Neuronal stem cell (in vitro differentiated cells): ENCODE measurements around the gene LRRN4.

ENCODE experiments used
- DNase-seq: peaks from one replicate; pipeline ENCODE4 v3.0.0-alpha.2; 2013; ENCODE audit warnings: low spot score
- H2AFZ ChIP-seq: one replicate; pipeline ENCODE4 v1.6.1; 2013; ENCODE audit warnings: mild to moderate bottlenecking, low read length, inconsistent platforms
- H2AK5ac ChIP-seq: 2 replicates; pipeline ENCODE4 v1.6.1; 2013; ENCODE audit warnings: low read depth, mild to moderate bottlenecking, inconsistent platforms, low read length, moderate library complexity, mixed read lengths
- H2BK120ac ChIP-seq: 2 replicates; pipeline ENCODE4 v1.6.1; 2013; ENCODE audit warnings: low read depth, mild to moderate bottlenecking, inconsistent platforms, low read length, moderate library complexity, mixed read lengths
- H2BK12ac ChIP-seq: one replicate; pipeline ENCODE4 v1.6.1; 2013; ENCODE audit warnings: low read length, inconsistent platforms
- H2BK15ac ChIP-seq: 2 replicates; pipeline ENCODE4 v1.6.1; 2013; ENCODE audit warnings: mild to moderate bottlenecking, low read length, inconsistent platforms, mixed read lengths
- H2BK5ac ChIP-seq: one replicate; pipeline ENCODE4 v1.6.1; 2013; ENCODE audit warnings: inconsistent platforms, mild to moderate bottlenecking, low read length, moderate library complexity
- H3K14ac ChIP-seq: one replicate; pipeline ENCODE4 v1.6.1; 2013; ENCODE audit warnings: low read length, inconsistent platforms
- H3K18ac ChIP-seq: 2 replicates; pipeline ENCODE4 v1.6.1; 2013; ENCODE audit warnings: low read length, inconsistent platforms
- H3K23ac ChIP-seq: 2 replicates; pipeline ENCODE4 v1.6.1; 2013; ENCODE audit warnings: low read depth, mild to moderate bottlenecking, mixed read lengths, low read length, inconsistent platforms; ENCODE audit not compliant: poor library complexity
- H3K27ac ChIP-seq: replicated peaks from 3 replicates; pipeline ENCODE4 v1.5.1; 2013; ENCODE audit warnings: low read length, inconsistent platforms
- H3K27me3 ChIP-seq, 3 experiments: 2 replicates each; pipeline ENCODE4 v1.6.1; 2013; ENCODE audit warnings: low read length in 3 of 3, mild to moderate bottlenecking in 2 of 3, inconsistent platforms in 1 of 3, low read depth in 1 of 3, mixed read lengths in 1 of 3, moderate library complexity in 1 of 3; ENCODE audit not compliant: control insufficient read depth in 3 of 3, insufficient read depth in 3 of 3
- H3K36me3 ChIP-seq, 2 donors: replicated peaks in 1 of 2; 2 replicates each; pipeline ENCODE4 v1.6.1; 2013; ENCODE audit warnings: low read length in 2 of 2; ENCODE audit not compliant: control insufficient read depth in 2 of 2, insufficient read depth in 2 of 2
- H3K4ac ChIP-seq: 2 replicates; pipeline ENCODE4 v1.6.1; 2013; ENCODE audit warnings: inconsistent platforms, mild to moderate bottlenecking, low read length, moderate library complexity
- H3K4me1 ChIP-seq, 2 donors: 1 replicate in 1 of 2; 2 replicates in 1 of 2; pipeline ENCODE4 v1.6.1; 2013; ENCODE audit warnings: low read length in 2 of 2, low read depth in 1 of 2; ENCODE audit not compliant: control insufficient read depth in 2 of 2, insufficient read depth in 1 of 2
- H3K4me2 ChIP-seq: one replicate; pipeline ENCODE4 v1.6.1; 2013; ENCODE audit warnings: mild to moderate bottlenecking, low read length, inconsistent platforms; ENCODE audit not compliant: insufficient read depth, poor library complexity, severe bottlenecking
- H3K4me3 ChIP-seq, 2 donors: 2 replicates each; pipeline ENCODE4 v1.5.1; 2013; ENCODE audit warnings: low read length in 2 of 2, mild to moderate bottlenecking in 2 of 2, inconsistent platforms in 1 of 2, moderate library complexity in 1 of 2
- H3K79me1 ChIP-seq: one replicate; pipeline ENCODE4 v1.6.1; 2013; ENCODE audit warnings: low read depth, mild to moderate bottlenecking, inconsistent platforms, low read length, moderate library complexity
- H3K9ac ChIP-seq: one replicate; pipeline ENCODE4 v1.6.1; 2013; ENCODE audit warnings: mild to moderate bottlenecking, low read depth, low read length, inconsistent platforms; ENCODE audit not compliant: poor library complexity
- H3K9me3 ChIP-seq, 2 donors: replicated peaks in 1 of 2; 2 replicates each; pipeline versions ENCODE3 to v1.6.1; 2013; ENCODE audit warnings: low read length in 2 of 2, mild to moderate bottlenecking in 2 of 2, inconsistent platforms in 1 of 2, low read depth in 1 of 2, mixed read lengths in 1 of 2, moderate library complexity in 1 of 2; ENCODE audit not compliant: control insufficient read depth in 2 of 2, insufficient read depth in 1 of 2
- H4K8ac ChIP-seq: one replicate; pipeline ENCODE4 v1.6.1; 2013; ENCODE audit warnings: low read depth, mild to moderate bottlenecking, inconsistent platforms, low read length, moderate library complexity
- H4K91ac ChIP-seq: one replicate; pipeline ENCODE4 v1.6.1; 2013; ENCODE audit warnings: low read length, low read depth, mild to moderate bottlenecking, inconsistent platforms; ENCODE audit not compliant: poor library complexity
- WGBS, 2 donors: extraction: QIAGEN DNeasy Blood & Tissue Kit; methylation state at CpG; one replicate each; pipeline ENCODE4 v1.1.7; 2013; ENCODE audit warnings: missing lambda C conversion rate in 2 of 2, mixed read lengths in 1 of 2; ENCODE audit not compliant: insufficient read length in 2 of 2, insufficient replicate concordance in 1 of 2; ENCODE audit errors: extremely low coverage in 2 of 2; 5-methylcytosine and 5-hydroxymethylcytosine counted together

Gene LRRN4

GRCh38 chr20:6012179-6012578, 41.7 kb downstream of the LRRN4 start:
- Histone ChIP-seq H3K36me3 (peaks cover 25 to 74% of the 10 kb centered on the region in 2 donors), H4K91ac (no peak overlapping the region), H3K27ac (no peak overlapping the region), H3K14ac (no peak overlapping the region), H3K4me3 (no peak overlapping the region), H2AK5ac (no peak overlapping the region), H2BK5ac (no peak overlapping the region), H3K18ac (no peak overlapping the region), H2AFZ (no peak overlapping the region), H2BK15ac (no peak overlapping the region), H2BK12ac (no peak overlapping the region), H3K4ac (no peak overlapping the region), H4K8ac (no peak overlapping the region), H3K79me1 (peaks cover under 1% of the 10 kb centered on the region), H3K23ac (no peak overlapping the region), H3K9me3 (no peaks in the 10 kb centered on the region), H3K4me1 (peaks cover under 1 to 4% of the 10 kb centered on the region in 2 donors), H2BK120ac (no peak overlapping the region), H3K27me3 (peaks cover 0 to 3% (median 0%) of the 10 kb centered on the region in 3 experiments), H3K4me2 (no peak overlapping the region), H3K9ac (no peak overlapping the region)
- no CpG with 5 or more reads among the region's 5 CpGs for WGBS, 2 donors
- no peak for DNase-seq

- Histone ChIP-seq H3K14ac (no peak overlapping the region), H3K9ac (no peak overlapping the region), H3K27ac (no peak overlapping the region), H3K27me3 (no peaks in the 10 kb centered on the region), H3K4ac (no peak overlapping the region), H4K8ac (no peak overlapping the region), H2AFZ (no peak overlapping the region), H3K23ac (no peak overlapping the region), H2BK12ac (no peak overlapping the region), H3K18ac (no peak overlapping the region), H3K4me1 (peaks cover 5 to 8% of the 10 kb centered on the region in 2 donors), H2BK15ac (no peak overlapping the region), H3K9me3 (no peaks in the 10 kb centered on the region), H2BK120ac (no peak overlapping the region), H3K79me1 (peaks cover 5% of the 10 kb centered on the region), H2BK5ac (no peak overlapping the region), H3K4me3 (no peak overlapping the region), H3K4me2 (no peak overlapping the region), H2AK5ac (no peak overlapping the region), H4K91ac (no peak overlapping the region), H3K36me3 (peaks cover 14 to 36% of the 10 kb centered on the region in 2 donors)
- DNase-seq = no peak
- WGBS, 2 donors = 100% methylated on average over 1 of the region's 5 CpGs; no CpG with 5 or more reads in 1 of the 2 donors
These were observed 45.6 kb downstream of the LRRN4 start for GRCh38 chr20:6008254-6008653.

- H3K27ac ChIP-seq = no peak overlapping the region
These were observed 46.2 kb downstream of the LRRN4 start for GRCh38 chr20:6007529-6008103.

GRCh38 chr20:6007094-6007528, 46.7 kb downstream of the LRRN4 start:
- no peak overlapping the region for H3K23ac ChIP-seq
- H3K18ac ChIP-seq = no peak overlapping the region
- no peaks in the 10 kb centered on the region for H3K27me3 ChIP-seq
- no peak overlapping the region for H2BK12ac ChIP-seq
- H3K9me3 ChIP-seq = no peaks in the 10 kb centered on the region
- H3K9ac ChIP-seq = no peak overlapping the region
- H3K14ac ChIP-seq = no peak overlapping the region
- H2BK15ac ChIP-seq = no peak overlapping the region
- H3K4me1 ChIP-seq = peaks cover 5 to 8% of the 10 kb centered on the region in 2 donors
- H3K4ac ChIP-seq = no peak overlapping the region
- H3K79me1 ChIP-seq = peaks cover 5% of the 10 kb centered on the region
- no peak overlapping the region for H2AFZ ChIP-seq
- WGBS, 2 donors = no CpG with 5 or more reads among the region's 4 CpGs
- H2BK5ac ChIP-seq = no peak overlapping the region
- no peak overlapping the region for H2BK120ac ChIP-seq
- no peak overlapping the region for H3K27ac ChIP-seq
- H4K91ac ChIP-seq = no peak overlapping the region
- peaks cover 8 to 26% of the 10 kb centered on the region in 2 donors for H3K36me3 ChIP-seq
- H3K4me2 ChIP-seq = peak overlapping the region; percentile 52
- no peak overlapping the region for H2AK5ac ChIP-seq
- peak overlapping the region; percentile 66 to 87 for H3K4me3 ChIP-seq
- DNase-seq = no peak
- no peak overlapping the region for H4K8ac ChIP-seq

More at GRCh38 chr20:6007529-6008103, 46.2 kb downstream of the LRRN4 start:
- Histone ChIP-seq H3K4me3 (peak overlapping the region in 1 of 2 donors; percentile 87), H4K91ac (no peak overlapping the region), H2BK5ac (no peak overlapping the region), H3K14ac (no peak overlapping the region), H2AK5ac (no peak overlapping the region), H3K36me3 (peaks cover 10 to 31% of the 10 kb centered on the region in 2 donors), H3K4me1 (peaks cover 5 to 8% of the 10 kb centered on the region in 2 donors), H3K79me1 (peaks cover 5% of the 10 kb centered on the region), H3K18ac (no peak overlapping the region), H3K4me2 (no peak overlapping the region), H2BK12ac (no peak overlapping the region), H3K4ac (no peak overlapping the region), H2BK120ac (no peak overlapping the region), H4K8ac (no peak overlapping the region), H3K9ac (no peak overlapping the region), H3K23ac (no peak overlapping the region), H2AFZ (no peak overlapping the region), H3K9me3 (no peaks in the 10 kb centered on the region), H3K27me3 (no peaks in the 10 kb centered on the region), H2BK15ac (no peak overlapping the region)
- WGBS, 2 donors = no CpG with 5 or more reads among the region's 3 CpGs
- no peak for DNase-seq
